Adrenal gland (tissue), 12 donors: ENCODE data around the gene GPC6. TPM values are rescaled to one million over a fixed set of nuclear protein-coding genes. Genes with fewer than 3 reads are reported as not detected.

ENCODE experiments used
- DNase-seq, 7 donors: peaks; one replicate each; pipeline ENCODE4 v3.0.0-alpha.2; 2019 to 2020
- H3K27ac ChIP-seq, 5 donors: fragments of 200-600 bp; sonication (generic) in 4 of 5; 1 replicate in 3 of 5; 2 replicates in 2 of 5; pipeline versions ENCODE4 v1.5.1 to v1.8.0; 2016 to 2020; ENCODE audit warnings: mild to moderate bottlenecking in 1 of 5
- H3K27me3 ChIP-seq: fragments of 200-600 bp; 2 replicates; pipeline ENCODE4 v1.8.0; 2021
- H3K36me3 ChIP-seq, 2 donors: fragments of 200-600 bp; replicated peaks in 1 of 2; 1 replicate in 1 of 2; 2 replicates in 1 of 2; pipeline versions ENCODE4 v1.5.1 to v1.8.0; 2018 to 2022
- H3K4me1 ChIP-seq, 2 donors: fragments of 200-600 bp; replicated peaks in 1 of 2; 1 replicate in 1 of 2; 2 replicates in 1 of 2; pipeline versions ENCODE4 v1.5.1 to v1.8.0; 2018 to 2021
- H3K4me3 ChIP-seq, 4 donors: fragments of 200-600 bp; sonication (generic) in 3 of 4; one replicate each; pipeline ENCODE4 v1.5.1; 2016 to 2018
- H3K9me3 ChIP-seq, 3 donors: fragments of 200-600 bp; sonication (generic) in 1 of 3; replicated peaks in 1 of 3; 1 replicate in 2 of 3; 2 replicates in 1 of 3; pipeline versions ENCODE4 v1.5.1 to v1.8.0; 2016 to 2021
- CTCF ChIP-seq, 6 experiments: fragments of 450-650 bp in 4 of 6; fragments of 200-600 bp in 2 of 6; sonication (generic) in 1 of 6; IDR thresholded peaks; 1 replicate in 5 of 6; 2 replicates in 1 of 6; pipeline versions ENCODE4 v1.5.1 to v1.8.0; 2016 to 2021; ENCODE audit warnings: antibody characterized with exemption in 6 of 6, mild to moderate bottlenecking in 2 of 6, moderate library complexity in 1 of 6
- POLR2A ChIP-seq, 2 donors: fragments of 450-650 bp; IDR thresholded peaks; one replicate each; pipeline ENCODE4 v1.6.1; 2017; ENCODE audit warnings: antibody characterized with exemption in 2 of 2, mild to moderate bottlenecking in 2 of 2, moderate library complexity in 1 of 2
- WGBS, 4 donors: extraction: QIAGEN DNeasy Blood & Tissue Kit in 2 of 4; methylation state at CpG; one replicate each; pipeline versions ENCODE4 v1.1.5 to v1.1.7; 2013 to 2017; 5-methylcytosine and 5-hydroxymethylcytosine counted together
- intact Hi-C, 2 donors: fragments of 100-400 bp; cut with DNase I; formaldehyde crosslinking; loops; one replicate each; pipeline versions ENCODE4 v1.14.1 to v1.15.0; 2022 to 2023
- polyA plus RNA-seq, 3 donors: library from polyadenylated mRNA; stranded (reverse); fragments of 200-250 nt in 2 of 3; fragments of 350-450 nt in 1 of 3; fragmentation: Illumina TruSeq in 1 of 3; extraction: RNeasy Lipid Tissue Mini Kit (QIAGEN cat#74804) in 1 of 3; gene quantifications; one replicate each; pipeline ENCODE4 v1.2.3, GENCODE V29; 2013 to 2014
- total RNA-seq, 9 donors: library from RNA; depleted of rRNA in 4 of 9; stranded (reverse); fragments of >200 nt in 4 of 9; fragments of 120-200 nt in 1 of 9; fragmentation: NEBNext Ultra II Directional in 1 of 9; extraction: Animal tissue kit (Norgen Biotek cat#: 25700) in 1 of 9; gene quantifications; one replicate each; pipeline versions ENCODE4 v1.1.0 to v1.2.4, GENCODE V29; 2013 to 2023
- donor health status: healthy with polysubstance abuse.
- donor health status: Bipolar disorder and iron deficiency.
- donor health status: DM: yes; HTN: yes; CAD: no.
- donor health status: DM: no; HTN: no; CAD: no.
- donor health status: DM: no; HTN: no; CAD: no.
- donor health status: DM: yes; HTN: yes; CAD: no.

The GPC6 gene
- total and polyA plus RNA-seq, 12 donors: 0.37 to 62.3 (median 2.5) TPM

DNA sequence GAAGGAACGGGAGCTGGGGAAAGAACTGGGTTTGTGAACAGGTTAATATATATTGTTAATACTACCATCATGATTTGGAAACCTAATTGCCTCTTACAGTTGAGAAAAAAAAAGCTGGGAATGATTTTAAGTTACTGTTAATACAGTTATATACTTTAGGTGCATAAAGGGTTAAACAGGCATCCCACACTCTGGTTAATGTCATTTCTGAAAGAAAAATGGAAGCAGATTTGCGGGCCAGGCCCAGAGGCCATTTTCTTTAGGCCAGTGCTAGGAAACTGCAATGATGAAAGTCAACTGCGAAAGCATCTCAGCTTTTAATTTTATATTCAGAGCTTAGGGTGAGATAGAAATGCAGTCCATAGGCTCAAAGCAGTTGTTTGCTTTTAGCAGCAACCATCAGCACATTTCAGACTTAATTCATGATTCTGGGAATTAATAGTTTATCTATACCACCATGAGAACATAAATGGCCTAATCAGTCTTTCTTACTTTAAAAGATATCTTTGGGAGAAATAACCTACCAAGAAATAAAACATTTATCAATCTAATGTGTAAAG is 592.8 kb downstream of the GPC6 start:
- 72 to 88% (median 80%) methylated on average over 3 of the region's 3 CpGs for WGBS, 4 donors
- no peaks in the 10 kb centered on the region for H3K36me3 ChIP-seq
- no peaks in the 10 kb centered on the region for H3K4me1 ChIP-seq
- H3K27ac ChIP-seq: no peak overlapping the region
- H3K27me3 ChIP-seq: no peaks in the 10 kb centered on the region
- no peak overlapping the region for H3K4me3 ChIP-seq
- DNase-seq: no peak
- intact Hi-C loops: no loop called here
- no peak for TF ChIP-seq CTCF (IDR thresholded peaks at IDR 0.05)
- no peak for TF ChIP-seq POLR2A (IDR thresholded peaks at IDR 0.05)
- H3K9me3 ChIP-seq: no peaks in the 10 kb centered on the region

GRCh38 chr13:93824286-93824685 is 597.7 kb downstream of the GPC6 start:
- TF ChIP-seq CTCF (IDR thresholded peaks at IDR 0.05) (no peak), POLR2A (IDR thresholded peaks at IDR 0.05) (no peak)
- DNase-seq: no peak
- Histone ChIP-seq H3K4me3 (no peak overlapping the region), H3K9me3 (no peaks in the 10 kb centered on the region), H3K4me1 (no peaks in the 10 kb centered on the region), H3K27me3 (no peaks in the 10 kb centered on the region), H3K27ac (no peak overlapping the region), H3K36me3 (no peaks in the 10 kb centered on the region)
- intact Hi-C loops: no loop called here
- 88 to 93% (median 90%) methylated on average over 3 of the region's 3 CpGs for WGBS, 4 donors

GRCh38 chr13:93834051-93834450 is 607.4 kb downstream of the GPC6 start:
- Histone ChIP-seq H3K27ac (no peak overlapping the region), H3K4me1 (no peaks in the 10 kb centered on the region), H3K9me3 (no peaks in the 10 kb centered on the region), H3K36me3 (no peaks in the 10 kb centered on the region), H3K4me3 (no peak overlapping the region), H3K27me3 (no peaks in the 10 kb centered on the region)
- DNase-seq: no peak
- TF ChIP-seq POLR2A (IDR thresholded peaks at IDR 0.05): no peak
- no peak for TF ChIP-seq CTCF (IDR thresholded peaks at IDR 0.05)
- intact Hi-C loops: no loop called here
- 74 to 86% (median 79%) methylated on average over 3 of the region's 3 CpGs for WGBS, 4 donors

DNA sequence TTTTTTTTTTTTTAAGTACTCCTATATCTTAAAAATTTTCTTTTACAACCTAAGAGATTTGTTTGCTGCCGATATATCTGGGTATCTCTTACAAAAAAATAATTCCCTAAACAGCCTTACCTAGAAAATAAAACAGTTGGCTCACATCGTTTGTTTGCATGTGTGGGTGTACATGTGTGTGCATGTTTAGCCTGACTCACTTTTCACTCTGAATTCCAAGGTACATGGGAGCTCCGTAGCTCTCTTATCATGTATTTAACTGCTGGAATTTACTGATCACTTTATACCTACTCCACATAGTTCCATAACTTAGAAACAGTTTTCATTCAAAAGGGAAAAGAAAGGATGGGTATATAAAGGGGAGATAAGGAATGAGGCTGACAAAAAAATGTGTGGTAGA is 616.5 kb downstream of the GPC6 start:
- TF ChIP-seq CTCF (IDR thresholded peaks at IDR 0.05) (no peak), POLR2A (IDR thresholded peaks at IDR 0.05) (no peak)
- Histone ChIP-seq H3K27me3 (no peaks in the 10 kb centered on the region), H3K4me1 (no peaks in the 10 kb centered on the region), H3K27ac (no peak overlapping the region), H3K9me3 (no peaks in the 10 kb centered on the region), H3K36me3 (no peaks in the 10 kb centered on the region), H3K4me3 (no peak overlapping the region)
- 76 to 82% (median 81%) methylated on average over 3 of the region's 3 CpGs for WGBS, 4 donors
- intact Hi-C loops: no loop called here
- DNase-seq: no peak
